Stimulated activated CD4-positive, alpha-beta T cell treated with anti-CD3 and anti-CD28 coated beads, Interleukin-12 subunit alpha, Interleukin-12 subunit beta, amount 100 ng/mL, for 48 hours (primary cell): ENCODE results near the gene FRY.

Source experiments
- DNase-seq, 3 donors: peaks; one replicate each; pipeline ENCODE4 v3.0.0-alpha.2; 2020; ENCODE audit warnings: low read depth in 2 of 3, low spot score in 1 of 3

Gene FRY

DNA sequence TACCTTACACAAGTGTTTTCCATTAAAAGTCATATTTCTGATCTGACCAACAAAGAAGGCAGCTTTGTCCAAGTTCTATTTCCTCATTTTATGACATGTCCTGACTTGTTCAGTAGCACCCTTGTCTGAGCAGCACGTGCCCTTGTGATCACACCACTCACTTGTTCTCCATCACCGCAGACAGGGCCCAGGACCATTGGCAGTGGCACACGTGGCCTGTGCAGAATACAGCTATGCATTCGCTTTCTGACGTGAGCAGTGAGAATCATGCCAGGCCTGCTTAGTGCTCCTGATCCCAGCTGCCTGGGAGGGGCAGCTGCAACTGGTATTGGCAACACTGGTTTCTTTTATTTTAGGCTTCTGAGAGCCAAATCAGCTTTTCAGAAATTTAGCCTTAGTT lies 134.2 kb downstream of the FRY start:
- DNase-seq: no peak

- no peak for DNase-seq
Measured at GRCh38 chr13:32168131-32168530, 136.6 kb downstream of the FRY start.

DNA sequence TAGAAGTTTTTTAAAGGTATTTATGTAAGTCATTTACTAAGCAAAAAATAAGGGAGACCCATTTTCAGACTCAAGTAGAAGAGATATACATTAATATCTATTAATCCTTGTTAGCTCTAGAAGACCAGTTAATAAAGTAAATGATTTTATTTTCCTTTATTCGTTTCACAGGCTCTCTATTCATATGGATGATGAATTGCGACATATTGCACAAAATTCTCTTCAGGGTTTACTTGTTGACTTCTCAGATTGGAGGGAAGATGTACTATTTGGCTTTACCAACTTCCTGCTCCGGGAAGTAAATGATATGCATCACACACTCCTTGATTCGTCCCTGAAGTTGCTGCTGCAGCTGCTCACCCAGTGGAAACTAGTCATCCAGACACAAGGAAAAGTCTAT lies 139.3 kb downstream of the FRY start:
- DNase-seq: no peak

GRCh38 chr13:32173881-32174280 lies 142.3 kb downstream of the FRY start:
- no peak for DNase-seq

GRCh38 chr13:32174366-32174765 lies 142.8 kb downstream of the FRY start:
- DNase-seq: no peak

- no peak for DNase-seq
Measured at GRCh38 chr13:32175307-32175706, 143.7 kb downstream of the FRY start.

- no peak for DNase-seq
Measured at GRCh38 chr13:32175943-32176342, 144.4 kb downstream of the FRY start.

- DNase-seq: no peak
Measured at GRCh38 chr13:32176696-32177095, 145.1 kb downstream of the FRY start.

DNA sequence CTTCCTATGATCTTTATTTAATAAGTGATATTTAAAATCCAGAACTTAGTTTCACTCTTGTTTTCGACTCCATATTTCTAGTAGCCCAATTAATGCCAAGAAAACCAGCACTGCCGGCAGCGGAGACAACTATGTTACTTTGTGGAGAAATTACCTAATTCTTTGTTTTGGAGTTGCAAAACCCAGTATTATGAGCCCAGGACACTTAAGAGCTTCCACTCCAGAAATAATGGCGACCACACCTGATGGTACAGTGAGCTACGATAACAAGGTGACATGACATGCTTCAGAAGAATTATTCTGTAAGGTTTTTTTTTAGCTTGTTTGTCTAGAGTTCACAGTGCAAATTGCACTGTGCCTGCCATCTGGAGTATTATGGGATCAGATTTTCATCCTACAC lies 147.2 kb downstream of the FRY start:
- no peak for DNase-seq

- no peak for DNase-seq
Measured at GRCh38 chr13:32179708-32180107, 148.1 kb downstream of the FRY start.

DNA sequence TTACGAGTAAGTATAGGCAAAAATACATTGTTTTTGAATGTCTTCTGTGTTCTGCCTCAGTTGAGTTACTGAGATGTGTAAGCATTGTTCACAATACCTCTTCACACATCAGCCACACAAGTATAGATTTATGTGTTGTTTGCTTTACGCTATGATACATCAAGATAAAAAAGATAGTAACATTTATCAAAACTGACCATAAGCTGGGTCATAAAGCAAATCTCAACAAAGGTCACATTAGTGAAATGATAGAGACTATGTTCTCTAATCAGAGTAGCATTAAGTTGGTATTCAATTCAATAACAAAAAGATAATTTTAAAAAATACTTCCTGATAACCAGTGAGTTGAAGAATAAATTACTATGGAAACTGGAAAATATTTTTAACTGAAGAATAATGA lies 156.1 kb downstream of the FRY start:
- no peak for DNase-seq

GRCh38 chr13:32191452-32191998 lies 160.0 kb downstream of the FRY start:
- no peak for DNase-seq

GRCh38 chr13:32195713-32196112 lies 164.1 kb downstream of the FRY start:
- DNase-seq: no peak

- no peak for DNase-seq
Measured at GRCh38 chr13:32199168-32199567, 167.6 kb downstream of the FRY start.

DNA sequence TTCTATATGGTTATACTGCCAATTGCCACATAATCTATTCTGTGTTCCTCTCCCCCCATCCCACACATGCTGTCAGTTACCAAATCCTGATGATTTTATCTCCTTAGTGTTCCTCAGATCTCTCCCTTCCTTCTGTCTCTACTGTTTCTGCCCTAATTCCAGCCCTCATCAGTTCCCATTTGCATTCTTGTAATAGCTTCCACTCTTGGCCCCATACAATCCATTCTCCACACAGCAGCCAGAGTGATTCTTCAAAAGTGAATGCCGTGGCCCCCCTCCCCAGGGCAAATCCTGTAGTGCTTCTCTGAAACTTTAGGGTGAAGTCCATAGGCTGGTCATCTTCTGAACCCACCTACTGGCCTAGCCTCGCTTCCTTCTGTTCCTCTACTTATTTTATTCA lies 169.2 kb downstream of the FRY start:
- DNase-seq: no peak

DNA sequence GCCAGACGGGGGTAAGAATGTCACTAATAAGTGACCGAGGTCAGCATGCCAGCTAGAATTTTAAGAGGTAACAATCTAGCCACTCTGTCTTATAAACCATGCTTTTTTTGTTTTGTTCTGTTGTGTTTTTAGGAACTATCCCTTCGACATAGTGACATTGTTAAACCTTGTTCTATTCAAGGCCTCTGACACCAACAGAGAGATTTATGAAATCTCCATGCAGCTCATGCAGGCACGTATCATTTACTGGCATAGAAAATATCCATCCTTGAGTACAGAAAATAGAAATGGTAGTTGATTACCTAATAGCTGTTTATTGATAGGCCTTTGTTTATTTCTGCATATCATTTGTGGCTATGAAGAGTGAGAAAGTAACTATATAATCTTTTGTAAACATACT lies 170.2 kb downstream of the FRY start:
- DNase-seq: no peak

DNA sequence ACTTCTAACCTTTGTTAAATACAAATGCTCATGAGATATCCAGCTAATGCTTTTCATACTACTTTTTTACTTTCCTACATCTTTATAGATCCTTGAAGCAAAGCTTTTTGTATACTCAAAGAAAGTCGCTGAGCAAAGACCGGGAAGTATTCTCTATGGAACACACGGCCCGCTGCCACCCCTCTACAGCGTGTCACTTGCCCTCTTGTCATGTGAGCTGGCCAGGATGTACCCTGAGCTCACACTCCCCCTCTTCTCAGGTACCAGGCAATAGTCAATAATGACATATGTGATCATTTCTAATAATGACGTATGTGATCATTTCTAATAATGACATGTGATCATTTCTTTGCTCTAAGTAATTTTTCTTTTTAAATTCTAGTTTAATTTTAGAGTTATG lies 170.7 kb downstream of the FRY start:
- DNase-seq: no peak

- DNase-seq: no peak
Measured at GRCh38 chr13:32203221-32203620, 171.6 kb downstream of the FRY start.

GRCh38 chr13:32203736-32204135 lies 172.2 kb downstream of the FRY start:
- DNase-seq: no peak

DNA sequence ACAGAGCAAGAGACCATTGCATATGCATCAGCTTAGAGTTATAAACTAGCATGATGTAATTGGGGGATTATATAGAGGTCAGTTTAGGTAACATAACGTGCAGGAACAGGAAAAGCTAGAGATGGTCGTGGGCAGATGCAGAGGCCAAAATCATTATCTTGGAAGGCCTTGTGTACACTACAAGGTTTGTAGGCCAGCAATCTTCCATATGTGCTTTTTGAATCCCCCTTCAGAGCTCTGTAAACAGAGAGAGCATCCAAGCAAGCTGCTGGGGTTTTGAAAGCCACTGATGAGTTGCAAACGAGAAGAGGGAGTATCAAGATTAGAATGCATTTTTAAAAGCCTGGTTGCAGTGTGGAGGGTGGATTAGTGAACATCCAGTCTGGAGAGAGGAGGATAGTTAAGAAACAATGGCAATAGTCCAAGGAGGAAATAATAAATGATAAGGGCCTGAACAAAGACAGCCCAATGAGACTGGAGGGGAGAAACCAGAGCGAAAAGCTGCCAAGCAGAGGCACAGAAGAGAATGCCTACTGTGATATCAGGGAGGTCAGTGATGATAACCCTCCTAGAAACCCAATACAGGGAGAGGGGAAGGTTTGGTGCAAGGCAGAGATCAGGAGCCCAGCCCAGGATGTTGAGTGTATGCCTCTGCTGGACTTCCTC lies 174.0 kb downstream of the FRY start:
- no peak for DNase-seq

DNA sequence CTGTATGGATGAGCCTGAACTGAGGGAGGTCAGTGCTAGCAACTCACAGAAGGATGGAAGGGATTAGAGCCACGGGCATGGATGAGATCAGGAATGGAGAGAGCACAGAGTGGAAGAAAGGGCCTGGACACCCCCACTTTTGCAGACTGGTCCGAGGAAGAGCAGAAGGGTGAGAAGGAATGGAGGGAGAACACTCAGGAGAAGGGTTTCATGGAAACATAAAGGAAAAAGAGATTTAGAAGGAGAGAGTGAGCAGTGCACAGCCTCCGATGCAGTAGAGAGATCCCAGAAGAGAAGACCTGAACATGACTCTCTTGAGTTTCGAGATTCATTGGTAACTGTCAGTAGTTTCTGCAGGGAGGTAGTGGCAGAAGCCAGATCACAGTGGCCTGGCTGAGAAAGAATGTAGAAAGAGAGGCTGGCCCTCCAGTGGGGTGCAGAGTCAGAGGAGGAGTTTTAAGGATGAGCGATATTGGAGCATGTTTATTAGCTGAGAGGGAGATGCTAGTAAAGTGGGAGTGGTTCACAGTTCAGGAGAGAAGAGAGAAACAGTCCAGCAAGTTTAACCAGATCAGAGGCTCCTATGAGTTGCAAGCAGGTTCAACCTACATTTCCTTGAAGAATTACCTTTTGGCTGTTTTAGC lies 174.6 kb downstream of the FRY start:
- DNase-seq: no peak

DNA sequence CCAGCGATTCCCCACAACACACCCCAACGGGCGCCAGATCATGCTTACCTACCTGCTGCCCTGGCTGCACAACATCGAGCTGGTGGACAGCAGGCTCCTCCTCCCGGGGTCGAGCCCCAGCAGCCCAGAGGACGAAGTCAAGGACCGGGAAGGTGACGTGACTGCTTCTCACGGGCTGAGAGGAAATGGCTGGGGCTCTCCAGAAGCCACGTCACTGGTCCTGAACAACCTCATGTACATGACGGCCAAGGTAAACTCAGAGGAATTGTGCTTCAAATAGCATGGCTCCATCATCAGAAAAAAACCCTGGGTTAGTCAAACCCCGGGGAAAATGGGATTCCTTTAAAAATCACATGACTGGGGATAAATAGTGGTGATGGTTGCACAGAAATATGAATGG lies 177.3 kb downstream of the FRY start:
- no peak for DNase-seq

DNA sequence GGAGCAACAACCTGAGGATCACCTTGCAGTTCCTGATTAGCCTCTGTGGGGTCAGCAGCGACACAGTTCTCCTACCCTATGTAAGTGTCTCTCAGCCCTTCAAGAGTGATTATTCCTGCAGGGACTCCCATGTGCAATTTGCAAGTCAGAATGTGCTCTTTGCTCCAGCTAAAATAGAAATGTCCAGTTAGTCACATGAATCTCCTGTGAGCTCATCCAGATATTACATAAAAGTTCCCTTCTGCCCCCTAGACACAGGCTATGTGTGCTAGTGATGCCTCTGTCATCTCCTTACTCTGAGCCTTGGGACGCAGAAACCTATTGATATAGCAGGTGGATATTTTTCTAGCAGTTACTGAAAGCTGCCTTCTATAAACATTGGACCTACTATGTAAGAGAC lies 178.1 kb downstream of the FRY start:
- DNase-seq: no peak
